GM12891 (cell line): ENCODE data around the gene PACSIN1.

ENCODE experiments used
- PAX5 ChIP-seq: IDR thresholded peaks from 2 replicates; pipeline ENCODE4 v1.6.1; 2011; ENCODE audit warnings: low read length, moderate library complexity, mild to moderate bottlenecking; ENCODE audit not compliant: insufficient read depth, severe bottlenecking
- POLR2A ChIP-seq: IDR thresholded peaks from 2 replicates; pipeline ENCODE4 v1.6.1; 2011; ENCODE audit warnings: low read depth, low read length, control low read depth
- POLR2AphosphoS5 ChIP-seq: IDR thresholded peaks from 2 replicates; pipeline ENCODE4 v1.6.1; 2011; ENCODE audit warnings: low read depth, low read length, control low read depth
- POU2F2 ChIP-seq: IDR thresholded peaks from 2 replicates; pipeline ENCODE4 v1.6.1; 2011; ENCODE audit warnings: low read depth, mild to moderate bottlenecking, control low read depth, low read length, moderate library complexity
- TAF1 ChIP-seq: IDR thresholded peaks from 2 replicates; pipeline ENCODE4 v1.6.1; 2011; ENCODE audit warnings: low read depth, low read length, control low read depth

GRCh38 chr6:34581561-34581920 is 115.7 kb downstream of the PACSIN1 start:
- no peak for TF ChIP-seq POLR2A
- no peak for TF ChIP-seq POU2F2
- TF ChIP-seq TAF1, result no peak
- no peak for TF ChIP-seq POLR2AphosphoS5
- TF ChIP-seq PAX5, result no peak
